Chondrocyte (in vitro differentiated cells): ENCODE results near the gene ID2. TPM values are rescaled to one million over a fixed set of nuclear protein-coding genes. Genes with fewer than 3 reads are reported as not detected.
A peak's percentile ranks its signal among the peaks of the same experiment; 100 is the strongest.

Source experiments
- DNase-seq: peaks from one replicate; pipeline ENCODE4 v3.0.0; 2021; ENCODE audit warnings: mixed read lengths, low spot score
- H3K27ac Mint-ChIP-seq: one replicate; pipeline ENCODE4 v1.8.0; 2021; ENCODE audit warnings: mild to moderate bottlenecking, moderate library complexity, mixed read lengths; ENCODE audit not compliant: unreplicated experiment
- H3K27me3 Mint-ChIP-seq: 2 replicates; pipeline ENCODE4 v1.8.0; 2021; ENCODE audit warnings: low read depth, mixed read lengths
- H3K36me3 Mint-ChIP-seq: 2 replicates; pipeline ENCODE4 v1.8.0; 2021; ENCODE audit warnings: low read depth, mixed read lengths
- H3K4me1 Mint-ChIP-seq: 2 replicates; pipeline ENCODE4 v1.8.0; 2021; ENCODE audit warnings: low read depth, mild to moderate bottlenecking, mixed read lengths
- H3K4me3 Mint-ChIP-seq: one replicate; pipeline ENCODE4 v1.8.0; 2021; ENCODE audit warnings: mild to moderate bottlenecking, moderate library complexity, mixed read lengths; ENCODE audit not compliant: unreplicated experiment
- H3K9me3 Mint-ChIP-seq: 2 replicates; pipeline ENCODE4 v1.8.0; 2021; ENCODE audit warnings: low read depth, mixed read lengths
- total RNA-seq: library from RNA; stranded (reverse); gene quantifications from 3 replicates; pipeline ENCODE4 v1.2.1, GENCODE V29; 2021
- TF ChIP-seq, protein P1 (sequence below): fragments of 200-600 bp; sonication (generic); IDR thresholded peaks from 2 replicates; pipeline ENCODE4 v1.5.0; 2021; ENCODE audit warnings: antibody characterized with exemption, mild to moderate bottlenecking, moderate library complexity

ID2 gene
- total RNA-seq, 1 donor from 2014 or later: 23.1 TPM

DNA sequence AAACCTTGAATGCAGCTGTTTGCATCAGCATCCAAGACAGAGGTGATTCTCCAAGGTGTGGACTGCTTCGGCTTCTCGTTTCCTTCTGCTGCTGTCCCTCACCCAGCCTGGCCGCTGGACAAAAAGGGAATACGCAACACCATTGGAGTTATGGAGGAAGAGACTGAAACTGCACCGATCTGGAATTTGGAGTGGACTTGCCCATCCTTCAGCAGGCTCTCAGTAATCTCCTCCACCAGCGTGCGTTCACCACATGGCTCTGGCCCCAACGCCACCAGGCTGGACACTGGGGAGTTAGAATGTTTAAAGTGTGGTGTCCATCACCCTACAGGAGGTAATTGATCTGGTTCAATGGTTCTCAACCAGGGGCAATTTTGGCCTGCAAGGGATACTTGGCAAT lies 41.4 kb upstream of the ID2 start:
- Mint-ChIP-seq H3K27me3 (no peaks in the 10 kb centered on the region), H3K36me3 (no peaks in the 10 kb centered on the region), H3K4me3 (no peak overlapping the region), H3K9me3 (no peaks in the 10 kb centered on the region), H3K4me1 (peaks cover 14% of the 10 kb centered on the region), H3K27ac (no peak overlapping the region)
- TF ChIP-seq, protein P1, sequence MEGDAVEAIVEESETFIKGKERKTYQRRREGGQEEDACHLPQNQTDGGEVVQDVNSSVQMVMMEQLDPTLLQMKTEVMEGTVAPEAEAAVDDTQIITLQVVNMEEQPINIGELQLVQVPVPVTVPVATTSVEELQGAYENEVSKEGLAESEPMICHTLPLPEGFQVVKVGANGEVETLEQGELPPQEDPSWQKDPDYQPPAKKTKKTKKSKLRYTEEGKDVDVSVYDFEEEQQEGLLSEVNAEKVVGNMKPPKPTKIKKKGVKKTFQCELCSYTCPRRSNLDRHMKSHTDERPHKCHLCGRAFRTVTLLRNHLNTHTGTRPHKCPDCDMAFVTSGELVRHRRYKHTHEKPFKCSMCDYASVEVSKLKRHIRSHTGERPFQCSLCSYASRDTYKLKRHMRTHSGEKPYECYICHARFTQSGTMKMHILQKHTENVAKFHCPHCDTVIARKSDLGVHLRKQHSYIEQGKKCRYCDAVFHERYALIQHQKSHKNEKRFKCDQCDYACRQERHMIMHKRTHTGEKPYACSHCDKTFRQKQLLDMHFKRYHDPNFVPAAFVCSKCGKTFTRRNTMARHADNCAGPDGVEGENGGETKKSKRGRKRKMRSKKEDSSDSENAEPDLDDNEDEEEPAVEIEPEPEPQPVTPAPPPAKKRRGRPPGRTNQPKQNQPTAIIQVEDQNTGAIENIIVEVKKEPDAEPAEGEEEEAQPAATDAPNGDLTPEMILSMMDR: no peak
- peak; percentile 56 for DNase-seq

DNA sequence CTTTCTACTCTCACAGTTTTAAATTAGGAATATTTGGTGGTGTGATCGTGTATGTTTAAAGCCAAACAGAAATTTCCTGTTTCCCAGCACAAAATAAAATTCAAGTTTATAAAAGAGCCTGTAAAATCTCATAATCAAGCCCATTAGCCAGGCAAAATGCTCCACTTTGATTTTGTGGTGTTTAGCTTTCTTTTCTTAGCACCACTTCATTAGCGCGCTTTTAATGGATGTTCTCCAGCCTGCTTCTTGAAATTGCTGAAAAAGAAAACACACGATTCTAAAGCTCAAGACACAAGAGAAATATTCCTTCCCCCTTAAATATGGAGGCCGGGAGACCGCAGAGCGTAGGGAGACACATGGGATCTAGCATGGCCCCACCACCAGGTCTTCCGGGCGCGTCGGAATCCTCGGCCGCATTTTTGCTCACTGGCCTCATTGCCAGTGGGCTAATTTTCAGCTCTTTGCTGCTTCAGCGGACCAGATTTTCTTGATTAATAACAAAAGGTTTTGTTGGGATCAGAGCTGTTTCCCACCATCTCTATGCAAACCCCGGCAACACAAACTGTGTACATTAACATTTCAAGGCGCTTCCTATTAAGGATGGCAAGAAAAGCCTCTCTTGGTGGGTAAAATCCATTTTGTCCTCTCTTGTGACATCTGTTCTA lies 40.4 kb upstream of the ID2 start:
- Mint-ChIP-seq H3K4me1 (peaks cover 9% of the 10 kb centered on the region), H3K9me3 (no peaks in the 10 kb centered on the region), H3K36me3 (no peaks in the 10 kb centered on the region), H3K27me3 (no peaks in the 10 kb centered on the region), H3K4me3 (no peak overlapping the region), H3K27ac (no peak overlapping the region)
- TF ChIP-seq, protein P1: no peak
- no peak for DNase-seq

DNA sequence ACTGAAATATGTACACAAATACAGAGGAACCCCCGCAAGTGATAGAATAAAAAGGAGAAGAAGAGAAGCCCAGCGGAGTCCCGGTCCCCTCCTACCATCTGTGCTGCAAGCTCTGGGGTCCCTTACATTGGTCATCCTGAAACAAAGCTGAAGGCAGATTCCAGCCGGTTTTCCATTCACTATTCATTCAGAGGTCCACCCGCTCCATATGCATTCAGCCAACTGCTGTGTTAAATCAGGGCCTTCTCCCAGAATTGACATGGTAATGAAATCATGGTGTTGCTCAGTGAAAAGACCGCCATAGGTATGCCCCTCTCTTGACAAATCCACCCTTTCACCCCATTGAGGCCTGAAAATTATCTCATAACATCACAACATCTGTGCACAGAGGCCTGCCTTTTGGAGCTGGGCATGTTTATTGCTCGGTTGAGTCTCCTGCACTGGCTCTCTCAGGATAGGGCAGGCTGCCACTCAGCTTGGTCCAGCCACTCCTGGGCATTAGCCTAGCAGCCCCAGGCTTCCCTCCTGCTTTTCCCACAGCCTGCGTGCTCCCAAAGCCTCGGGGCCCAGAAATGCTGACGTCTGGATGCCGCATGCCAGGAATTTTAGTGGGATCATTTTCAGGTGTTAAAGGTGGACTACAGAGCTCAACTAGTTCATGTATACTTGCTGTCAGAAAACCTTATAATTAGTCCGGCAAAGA lies 39.3 kb upstream of the ID2 start:
- Mint-ChIP-seq H3K4me3 (no peak overlapping the region), H3K36me3 (no peaks in the 10 kb centered on the region), H3K27ac (no peak overlapping the region), H3K27me3 (no peaks in the 10 kb centered on the region), H3K4me1 (no peaks in the 10 kb centered on the region), H3K9me3 (no peaks in the 10 kb centered on the region)
- DNase-seq: peak; percentile 54
- TF ChIP-seq, protein P1: no peak

DNA sequence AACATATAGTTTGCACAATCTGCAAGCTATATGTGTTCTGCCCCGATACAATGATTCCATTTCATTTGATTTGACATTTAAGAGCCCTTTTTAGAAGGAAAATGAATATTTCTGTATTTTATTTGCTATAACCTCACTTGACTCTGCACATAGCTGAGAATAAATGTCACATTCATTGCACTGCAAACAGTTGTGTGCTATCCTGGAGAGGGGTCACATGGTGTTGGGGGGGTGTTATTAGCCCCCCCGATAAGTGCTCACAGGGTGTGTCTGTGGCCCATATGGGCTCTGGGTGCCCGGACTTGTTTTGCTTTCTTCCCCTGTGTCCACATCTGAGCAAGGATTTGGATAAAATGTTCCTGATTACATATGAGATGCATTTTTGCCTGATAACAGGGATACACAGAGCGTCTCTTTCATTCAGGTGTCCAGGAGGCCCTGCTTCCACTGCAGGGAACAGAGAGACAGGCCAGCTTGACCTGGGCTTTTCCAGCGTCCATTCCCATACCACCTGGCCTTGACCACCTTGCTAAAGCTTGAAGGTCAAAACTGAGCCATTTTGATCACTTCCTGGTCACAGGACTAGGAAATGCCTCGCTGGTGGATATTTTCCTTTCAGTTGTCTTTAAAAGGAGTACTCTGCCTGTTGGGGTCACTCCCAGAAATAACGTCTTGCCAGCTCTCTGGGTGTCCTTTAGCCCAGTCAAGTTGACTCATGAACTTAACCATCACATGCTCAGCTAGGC lies 38.4 kb upstream of the ID2 start:
- no peaks in the 10 kb centered on the region for H3K36me3 Mint-ChIP-seq
- H3K4me3 Mint-ChIP-seq: no peak overlapping the region
- no peak overlapping the region for H3K27ac Mint-ChIP-seq
- no peaks in the 10 kb centered on the region for H3K4me1 Mint-ChIP-seq
- no peak for DNase-seq
- TF ChIP-seq, protein P1: no peak
- H3K9me3 Mint-ChIP-seq: no peaks in the 10 kb centered on the region
- no peaks in the 10 kb centered on the region for H3K27me3 Mint-ChIP-seq

DNA sequence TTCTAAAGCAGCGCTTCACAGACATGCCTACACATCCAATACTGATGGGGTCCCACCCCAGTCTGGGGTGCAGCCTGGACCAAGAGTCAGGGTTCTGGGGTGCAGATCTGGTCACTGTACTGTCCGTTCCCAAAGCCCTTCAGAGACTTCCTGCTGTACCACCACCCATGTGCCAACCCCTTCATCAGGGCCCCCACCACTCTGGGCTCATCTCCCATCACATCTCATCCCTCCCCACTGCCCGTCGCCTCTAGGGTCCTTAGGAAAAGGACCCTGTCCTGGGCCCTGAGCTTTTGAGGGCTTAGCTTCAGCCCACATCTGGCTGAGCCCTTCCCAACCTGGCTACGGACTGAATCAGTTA lies 37.9 kb upstream of the ID2 start:
- Mint-ChIP-seq H3K27me3 (no peaks in the 10 kb centered on the region), H3K4me1 (no peaks in the 10 kb centered on the region), H3K36me3 (no peaks in the 10 kb centered on the region), H3K4me3 (no peak overlapping the region), H3K9me3 (no peaks in the 10 kb centered on the region), H3K27ac (no peak overlapping the region)
- peak; percentile 37 for DNase-seq
- TF ChIP-seq, protein P1: no peak
